ENCODE data around the gene ADSS2. TPM values are rescaled to one million over a fixed set of nuclear protein-coding genes. Genes with fewer than 3 reads are reported as not detected.

ADSS2 gene
- total RNA-seq, 2 donors from 2014 or later = 9.9 to 23.1 TPM

DNA sequence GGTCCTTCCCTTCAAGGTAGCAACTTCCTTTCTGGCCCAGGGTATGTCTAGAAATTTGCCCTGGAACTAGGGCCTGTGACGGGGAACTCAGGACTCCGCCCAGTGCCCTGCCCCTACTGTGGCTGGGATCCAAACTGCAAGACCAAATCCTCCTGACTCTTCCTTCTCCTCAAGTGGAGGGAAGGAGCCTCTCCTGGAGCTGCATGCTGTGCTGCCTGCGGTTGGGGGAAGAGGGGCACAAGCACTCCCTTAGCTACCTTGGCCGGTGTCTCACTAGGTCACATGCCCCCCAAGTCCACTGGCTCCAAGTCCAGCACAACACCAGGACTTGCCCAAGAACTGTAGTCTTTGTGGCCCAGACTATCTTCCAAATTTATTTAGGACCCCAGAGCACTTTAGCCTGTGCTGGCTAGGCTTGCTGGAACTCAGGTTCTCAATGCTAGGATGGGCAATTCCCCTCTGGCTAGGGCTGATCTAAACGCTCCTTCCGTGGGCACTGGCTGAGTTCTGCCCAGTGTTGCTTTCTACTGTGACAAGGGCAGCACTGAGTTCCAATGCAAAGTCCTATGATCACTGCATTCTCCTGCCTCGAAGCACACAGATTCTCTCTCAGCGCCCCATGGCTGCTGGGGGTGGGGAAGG lies 12.2 kb downstream of the ADSS2 start:
- ATAC-seq (no peak), DNase-seq (no peak)
- WGBS, 2 donors = 82 to 92% methylated on average over 6 to 8 of the region's 8 CpGs
- H3K4me3 ChIP-seq = no peak overlapping the region
- no peaks in the 10 kb centered on the region for H3K9me3 ChIP-seq
- H3K27me3 ChIP-seq = no peaks in the 10 kb centered on the region
- H3K4me1 ChIP-seq = no peaks in the 10 kb centered on the region
- no peak overlapping the region for H3K27ac ChIP-seq
- TF ChIP-seq POLR2A (IDR thresholded peaks at IDR 0.05) = no peak
- TF ChIP-seq, protein P1, sequence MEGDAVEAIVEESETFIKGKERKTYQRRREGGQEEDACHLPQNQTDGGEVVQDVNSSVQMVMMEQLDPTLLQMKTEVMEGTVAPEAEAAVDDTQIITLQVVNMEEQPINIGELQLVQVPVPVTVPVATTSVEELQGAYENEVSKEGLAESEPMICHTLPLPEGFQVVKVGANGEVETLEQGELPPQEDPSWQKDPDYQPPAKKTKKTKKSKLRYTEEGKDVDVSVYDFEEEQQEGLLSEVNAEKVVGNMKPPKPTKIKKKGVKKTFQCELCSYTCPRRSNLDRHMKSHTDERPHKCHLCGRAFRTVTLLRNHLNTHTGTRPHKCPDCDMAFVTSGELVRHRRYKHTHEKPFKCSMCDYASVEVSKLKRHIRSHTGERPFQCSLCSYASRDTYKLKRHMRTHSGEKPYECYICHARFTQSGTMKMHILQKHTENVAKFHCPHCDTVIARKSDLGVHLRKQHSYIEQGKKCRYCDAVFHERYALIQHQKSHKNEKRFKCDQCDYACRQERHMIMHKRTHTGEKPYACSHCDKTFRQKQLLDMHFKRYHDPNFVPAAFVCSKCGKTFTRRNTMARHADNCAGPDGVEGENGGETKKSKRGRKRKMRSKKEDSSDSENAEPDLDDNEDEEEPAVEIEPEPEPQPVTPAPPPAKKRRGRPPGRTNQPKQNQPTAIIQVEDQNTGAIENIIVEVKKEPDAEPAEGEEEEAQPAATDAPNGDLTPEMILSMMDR (IDR thresholded peaks at IDR 0.05) = no peak
- intact Hi-C loops (cut with DNase I) = no loop called here
- peaks cover 0 to 3% of the 10 kb centered on the region in 2 donors for H3K36me3 ChIP-seq (replicated peaks in 1 of 2; ENCODE audit: insufficient read depth in 1 of 2, low read depth in 2 of 2)

DNA sequence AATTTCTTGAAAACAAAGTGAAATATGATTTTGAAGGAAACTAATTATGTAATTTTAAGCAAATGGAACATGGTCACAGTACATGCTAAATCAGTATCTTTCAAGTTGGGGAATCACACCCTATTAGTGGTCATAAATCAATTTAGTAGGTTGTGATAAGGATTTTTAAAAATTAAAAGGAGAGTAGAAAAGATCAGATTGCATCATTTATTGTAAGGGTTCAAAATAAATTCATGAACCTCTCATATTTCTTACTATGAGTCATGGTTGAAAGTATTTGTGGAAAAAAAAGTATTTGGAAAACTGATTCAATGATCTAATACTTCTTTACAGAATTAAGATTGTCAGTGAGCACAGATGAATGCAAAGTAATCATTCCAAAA lies 14.6 kb downstream of the ADSS2 start:
- H3K27ac ChIP-seq = no peak overlapping the region
- H3K36me3 ChIP-seq (replicated peaks in 1 of 2; ENCODE audit: insufficient read depth in 1 of 2, low read depth in 2 of 2) = peaks cover 0 to 3% of the 10 kb centered on the region in 2 donors
- no peaks in the 10 kb centered on the region for H3K27me3 ChIP-seq
- H3K4me1 ChIP-seq = no peaks in the 10 kb centered on the region
- no peaks in the 10 kb centered on the region for H3K9me3 ChIP-seq
- no peak overlapping the region for H3K4me3 ChIP-seq
- TF ChIP-seq, protein P1 (IDR thresholded peaks at IDR 0.05) = no peak
- no peak for TF ChIP-seq POLR2A (IDR thresholded peaks at IDR 0.05)
- DNase-seq (no peak), ATAC-seq (no peak)
- intact Hi-C loops (cut with DNase I) = no loop called here

DNA sequence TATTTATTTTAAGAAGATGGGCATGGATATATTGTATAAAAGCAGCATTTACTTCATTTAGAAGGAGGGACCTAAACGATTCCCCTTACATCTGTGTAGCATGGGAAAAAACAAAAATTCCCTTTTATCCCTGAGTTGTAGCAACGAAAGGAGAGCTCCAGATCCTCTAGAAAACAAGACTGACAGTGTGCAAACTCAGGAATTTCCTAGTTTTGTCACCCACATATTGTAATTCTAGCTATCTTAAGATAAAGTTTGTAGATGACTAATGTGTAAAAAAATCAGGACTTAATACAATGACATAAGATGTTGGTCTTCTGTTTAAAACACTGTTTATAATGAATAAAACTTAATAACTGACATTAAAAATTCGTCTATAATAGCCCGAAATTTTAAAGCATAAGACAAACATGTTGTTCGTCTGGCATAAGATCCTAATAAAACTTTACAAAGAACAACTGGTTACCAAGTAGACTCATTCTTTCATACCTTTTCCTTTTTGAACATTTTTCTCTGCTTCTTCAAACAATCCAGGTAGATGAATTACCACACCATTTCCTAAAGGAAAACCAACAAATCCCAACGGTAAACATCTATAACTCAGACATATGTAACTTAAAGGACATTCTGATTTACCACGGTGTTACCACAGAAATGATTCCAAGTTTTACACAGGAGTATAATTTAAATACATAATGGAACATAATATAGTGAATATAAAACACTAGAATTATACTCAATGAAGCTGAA lies 15.2 kb downstream of the ADSS2 start:
- no peak overlapping the region for H3K27ac ChIP-seq
- no peak overlapping the region for H3K4me3 ChIP-seq
- H3K9me3 ChIP-seq = no peaks in the 10 kb centered on the region
- DNase-seq (no peak), ATAC-seq (no peak)
- 77 to 83% methylated on average over 7 of the region's 7 CpGs for WGBS, 2 donors
- H3K4me1 ChIP-seq = no peaks in the 10 kb centered on the region
- H3K27me3 ChIP-seq = no peaks in the 10 kb centered on the region
- intact Hi-C loops (cut with DNase I) = no loop called here
- no peak for TF ChIP-seq POLR2A (IDR thresholded peaks at IDR 0.05)
- TF ChIP-seq, protein P1 (IDR thresholded peaks at IDR 0.05) = no peak
- peaks cover 0 to 3% of the 10 kb centered on the region in 2 donors for H3K36me3 ChIP-seq (replicated peaks in 1 of 2; ENCODE audit: insufficient read depth in 1 of 2, low read depth in 2 of 2)

DNA sequence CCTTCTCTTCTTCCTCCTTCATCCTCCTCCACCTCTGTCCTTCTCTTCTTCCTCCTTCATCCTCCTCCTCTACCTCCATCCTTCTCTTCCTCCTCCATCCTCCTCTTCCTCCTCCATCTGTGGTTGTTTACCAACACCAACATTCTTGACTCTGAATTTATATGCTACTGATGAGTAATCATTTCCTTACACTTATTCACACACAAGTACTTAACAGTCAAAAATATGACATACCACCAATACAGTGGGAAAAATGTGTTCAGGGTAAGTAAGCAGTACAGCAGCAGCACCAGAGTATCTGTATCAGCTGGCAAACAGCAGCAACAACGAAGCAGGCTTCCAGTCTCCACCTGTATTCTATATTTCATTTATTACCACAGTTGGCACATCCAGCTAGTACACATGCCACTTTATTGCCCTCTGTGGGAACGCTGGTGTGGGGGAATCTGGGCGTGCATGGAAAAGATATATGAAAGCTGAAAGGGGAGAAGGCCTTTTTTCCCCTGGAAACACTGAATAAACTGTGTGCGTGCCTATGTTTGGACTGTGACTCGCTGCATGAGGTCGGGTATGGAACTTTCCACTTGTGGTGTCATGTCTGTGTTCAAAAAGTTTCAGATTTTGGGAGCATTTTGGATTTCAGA lies 16.0 kb downstream of the ADSS2 start:
- H3K4me1 ChIP-seq = no peaks in the 10 kb centered on the region
- 78 to 89% methylated on average over 6 of the region's 6 CpGs for WGBS, 2 donors
- DNase-seq (no peak), ATAC-seq (no peak)
- no peaks in the 10 kb centered on the region for H3K9me3 ChIP-seq
- no peak overlapping the region for H3K4me3 ChIP-seq
- no peak overlapping the region for H3K27ac ChIP-seq
- no peaks in the 10 kb centered on the region for H3K27me3 ChIP-seq
- TF ChIP-seq, protein P1 (IDR thresholded peaks at IDR 0.05) = no peak
- no peak for TF ChIP-seq POLR2A (IDR thresholded peaks at IDR 0.05)
- intact Hi-C loops (cut with DNase I) = no loop called here
- H3K36me3 ChIP-seq (replicated peaks in 1 of 2; ENCODE audit: insufficient read depth in 1 of 2, low read depth in 2 of 2) = peaks cover 0 to 3% of the 10 kb centered on the region in 2 donors

Data from body of pancreas (tissue), 4 donors.